ENCODE measurements around the gene LGALS7B. TPM values are rescaled to one million over a fixed set of nuclear protein-coding genes. Genes with fewer than 3 reads are reported as not detected.

The LGALS7B gene
- total RNA-seq, 2 donors from 2014 or later = not detected

DNA sequence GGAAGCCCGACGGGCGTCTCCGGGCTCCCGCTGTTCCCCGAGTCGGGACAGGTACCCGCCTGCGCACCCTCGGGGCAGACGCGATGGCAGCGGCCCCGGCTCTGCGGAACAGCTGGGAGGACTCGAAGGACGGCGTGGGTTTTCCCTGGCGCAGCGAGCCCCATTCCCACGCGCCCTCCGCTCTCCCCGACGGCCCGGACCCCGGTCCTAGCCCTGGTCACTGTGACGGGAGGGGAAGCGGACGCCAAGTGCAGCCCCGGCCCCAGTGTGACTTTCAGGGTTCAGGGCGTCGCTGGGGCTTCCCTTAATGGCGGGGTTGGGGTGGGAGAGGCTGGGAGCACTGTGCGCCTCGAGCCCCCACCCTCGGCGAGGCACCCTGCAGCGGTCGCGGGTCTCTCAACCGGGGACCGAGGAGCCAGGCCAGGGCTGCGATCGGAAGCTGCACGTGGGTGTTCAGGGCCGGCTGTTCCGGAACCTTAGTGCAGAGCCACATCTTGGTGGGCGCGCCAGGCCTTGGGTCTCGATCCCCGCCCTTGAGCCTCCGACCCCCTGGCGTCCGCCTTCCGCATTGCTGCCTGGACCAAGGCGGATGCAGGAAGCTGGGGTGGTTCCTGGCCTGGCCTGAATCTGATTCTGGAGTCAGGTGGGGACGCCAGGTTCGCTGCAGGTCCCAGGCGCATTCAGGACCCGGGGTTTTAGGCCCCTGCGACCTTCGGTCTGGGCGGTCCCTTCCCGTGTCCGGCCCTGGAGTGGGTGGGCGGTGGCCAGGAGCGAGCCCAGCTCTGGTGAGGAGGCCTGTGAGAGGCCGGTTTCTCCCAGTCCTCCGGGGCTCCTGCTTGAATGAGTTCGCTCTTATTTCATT lies 3.5 kb downstream of the LGALS7B start:
- Histone ChIP-seq H3K27ac (ENCODE audit: low read depth, low read length) (no peak overlapping the region), H3K9me3 (ENCODE audit: control insufficient read depth, low read length) (no peaks in the 10 kb centered on the region), H3K9ac (ENCODE audit: extremely low read depth, low read length, poor library complexity, severe bottlenecking) (no peak overlapping the region), H3K27me3 (ENCODE audit: control insufficient read depth, insufficient read depth, low read length, poor library complexity, severe bottlenecking) (no peaks in the 10 kb centered on the region), H3K36me3 (ENCODE audit: control insufficient read depth, insufficient read depth, low read length) (no peaks in the 10 kb centered on the region), H3K4me1 (ENCODE audit: control insufficient read depth, insufficient read depth, low read length) (no peaks in the 10 kb centered on the region), H3K4me3 (ENCODE audit: low read length) (no peak overlapping the region)
- peak; percentile 90 for DNase-seq
- Mint-ChIP-seq H3K9me3 (peaks cover 8% of the 10 kb centered on the region), H3K27ac (no peak overlapping the region), H3K27me3 (ENCODE audit: insufficient read depth) (no peaks in the 10 kb centered on the region), H3K4me1 (peaks cover 9% of the 10 kb centered on the region), H3K4me3 (peak overlapping the region; percentile 34), H3K36me3 (ENCODE audit: low read depth) (no peaks in the 10 kb centered on the region)
- TF ChIP-seq, protein P1, sequence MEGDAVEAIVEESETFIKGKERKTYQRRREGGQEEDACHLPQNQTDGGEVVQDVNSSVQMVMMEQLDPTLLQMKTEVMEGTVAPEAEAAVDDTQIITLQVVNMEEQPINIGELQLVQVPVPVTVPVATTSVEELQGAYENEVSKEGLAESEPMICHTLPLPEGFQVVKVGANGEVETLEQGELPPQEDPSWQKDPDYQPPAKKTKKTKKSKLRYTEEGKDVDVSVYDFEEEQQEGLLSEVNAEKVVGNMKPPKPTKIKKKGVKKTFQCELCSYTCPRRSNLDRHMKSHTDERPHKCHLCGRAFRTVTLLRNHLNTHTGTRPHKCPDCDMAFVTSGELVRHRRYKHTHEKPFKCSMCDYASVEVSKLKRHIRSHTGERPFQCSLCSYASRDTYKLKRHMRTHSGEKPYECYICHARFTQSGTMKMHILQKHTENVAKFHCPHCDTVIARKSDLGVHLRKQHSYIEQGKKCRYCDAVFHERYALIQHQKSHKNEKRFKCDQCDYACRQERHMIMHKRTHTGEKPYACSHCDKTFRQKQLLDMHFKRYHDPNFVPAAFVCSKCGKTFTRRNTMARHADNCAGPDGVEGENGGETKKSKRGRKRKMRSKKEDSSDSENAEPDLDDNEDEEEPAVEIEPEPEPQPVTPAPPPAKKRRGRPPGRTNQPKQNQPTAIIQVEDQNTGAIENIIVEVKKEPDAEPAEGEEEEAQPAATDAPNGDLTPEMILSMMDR (conservative IDR thresholded peaks at IDR 0.05) = peak; percentile 72
- WGBS, 2 experiments (ENCODE audit: insufficient coverage in 1 of 2, insufficient read length in 1 of 2) = 87 to 94% methylated on average over 36 to 64 of the region's 71 CpGs

DNA sequence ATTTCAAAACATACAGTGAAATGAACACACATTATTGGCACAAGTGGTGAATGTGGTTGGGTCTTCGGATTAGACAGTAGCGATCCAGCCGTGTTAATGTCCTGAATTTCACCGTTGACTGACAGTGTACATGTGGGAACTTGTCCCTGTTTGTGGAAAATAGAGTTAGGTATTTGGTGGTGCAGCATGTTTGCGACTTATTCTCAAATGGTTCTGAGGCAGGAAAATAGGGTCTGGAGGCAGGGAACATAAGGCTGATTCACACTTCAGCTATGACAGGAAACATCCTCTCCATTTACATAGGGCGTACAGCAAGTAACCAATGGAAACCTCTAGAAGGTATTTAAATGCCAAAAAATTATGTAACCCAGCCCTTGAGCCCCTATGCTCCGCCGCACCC lies 4.2 kb downstream of the LGALS7B start:
- no peak overlapping the region for H3K27ac ChIP-seq (ENCODE audit: low read depth, low read length)

DNA sequence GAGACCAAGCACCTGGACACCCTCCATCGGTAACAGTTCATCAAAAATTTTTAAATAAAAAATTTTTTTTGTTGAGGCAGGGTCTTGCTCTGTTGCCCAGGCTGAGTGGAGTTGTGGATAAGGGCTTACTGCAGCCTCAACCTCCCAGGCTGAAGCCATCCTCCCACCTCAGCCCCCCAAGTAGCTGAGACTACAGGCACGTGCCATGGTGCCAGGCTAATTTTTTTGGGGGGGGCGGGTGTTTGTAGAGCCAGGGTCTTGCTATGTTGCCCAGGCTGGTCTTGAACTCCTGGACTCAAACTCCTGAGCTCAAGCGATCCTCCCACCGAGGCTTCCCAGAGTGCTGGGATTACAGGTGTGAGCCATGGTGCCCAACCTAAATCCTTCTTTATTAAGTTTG lies 4.7 kb downstream of the LGALS7B start:
- Mint-ChIP-seq H3K36me3 (ENCODE audit: low read depth) (no peaks in the 10 kb centered on the region), H3K4me3 (no peak overlapping the region), H3K27me3 (ENCODE audit: insufficient read depth) (no peaks in the 10 kb centered on the region), H3K27ac (no peak overlapping the region), H3K9me3 (peaks cover 9% of the 10 kb centered on the region), H3K4me1 (peaks cover 6% of the 10 kb centered on the region)
- Histone ChIP-seq H3K36me3 (ENCODE audit: control insufficient read depth, insufficient read depth, low read length) (no peaks in the 10 kb centered on the region), H3K4me3 (ENCODE audit: low read length) (no peak overlapping the region), H3K9me3 (ENCODE audit: control insufficient read depth, low read length) (no peaks in the 10 kb centered on the region), H3K9ac (ENCODE audit: extremely low read depth, low read length, poor library complexity, severe bottlenecking) (no peak overlapping the region), H3K27me3 (ENCODE audit: control insufficient read depth, insufficient read depth, low read length, poor library complexity, severe bottlenecking) (no peaks in the 10 kb centered on the region), H3K27ac (ENCODE audit: low read depth, low read length) (no peak overlapping the region), H3K4me1 (ENCODE audit: control insufficient read depth, insufficient read depth, low read length) (no peaks in the 10 kb centered on the region)
- 86 to 97% methylated on average over 3 to 5 of the region's 5 CpGs for WGBS, 2 experiments (ENCODE audit: insufficient coverage in 1 of 2, insufficient read length in 1 of 2)
- TF ChIP-seq, protein P1 (conservative IDR thresholded peaks at IDR 0.05) = no peak
- DNase-seq = no peak

More for the DNA sequence above, 4.2 kb downstream of the LGALS7B start:
- H3K4me1 ChIP-seq (ENCODE audit: control insufficient read depth, insufficient read depth, low read length) = no peaks in the 10 kb centered on the region
- no peak for DNase-seq
- no peaks in the 10 kb centered on the region for H3K36me3 ChIP-seq (ENCODE audit: control insufficient read depth, insufficient read depth, low read length)
- peaks cover 9% of the 10 kb centered on the region for H3K4me1 Mint-ChIP-seq
- no peaks in the 10 kb centered on the region for H3K27me3 Mint-ChIP-seq (ENCODE audit: insufficient read depth)
- H3K9me3 ChIP-seq (ENCODE audit: control insufficient read depth, low read length) = no peaks in the 10 kb centered on the region
- WGBS, 2 experiments (ENCODE audit: insufficient coverage in 1 of 2, insufficient read length in 1 of 2) = 81 to 100% methylated on average over 4 to 8 of the region's 8 CpGs
- no peaks in the 10 kb centered on the region for H3K27me3 ChIP-seq (ENCODE audit: control insufficient read depth, insufficient read depth, low read length, poor library complexity, severe bottlenecking)
- H3K4me3 Mint-ChIP-seq = peak overlapping the region; percentile 34
- H3K4me3 ChIP-seq (ENCODE audit: low read length) = no peak overlapping the region
- TF ChIP-seq, protein P1 (conservative IDR thresholded peaks at IDR 0.05) = no peak
- H3K27ac Mint-ChIP-seq = no peak overlapping the region
- H3K36me3 Mint-ChIP-seq (ENCODE audit: low read depth) = no peaks in the 10 kb centered on the region
- peaks cover 8% of the 10 kb centered on the region for H3K9me3 Mint-ChIP-seq
- no peak overlapping the region for H3K9ac ChIP-seq (ENCODE audit: extremely low read depth, low read length, poor library complexity, severe bottlenecking)
